ENCODE results near the gene CD209.
"Not testable (repeated sequence)": the region's sequence is repeated elsewhere in the genome, so short reads cannot be mapped to it uniquely, and the experiment has no call there.

The CD209 gene

GRCh38 chr19:7771072-7771471 lies 23.7 kb upstream of the CD209 start:
- H3K4me3 ChIP-seq (ENCODE audit: insufficient read depth, low read depth, low read length, poor library complexity, severe bottlenecking) = no peak overlapping the region
- H3K4me1 ChIP-seq (ENCODE audit: control insufficient read depth, insufficient read depth, low read length, poor library complexity, severe bottlenecking) = peaks cover 7% of the 10 kb centered on the region
- no peaks in the 10 kb centered on the region for H3K36me3 ChIP-seq (ENCODE audit: control insufficient read depth, insufficient read depth, low read length)
- no peak overlapping the region for H3K27ac ChIP-seq (ENCODE audit: insufficient read depth, low read length, poor library complexity, severe bottlenecking)
- H3K9me3 ChIP-seq (ENCODE audit: control insufficient read depth, low read length) = no peaks in the 10 kb centered on the region
- no peaks in the 10 kb centered on the region for H3K27me3 ChIP-seq (replicated peaks; ENCODE audit: control insufficient read depth, insufficient read depth, low read length, poor library complexity, severe bottlenecking)
- no peak for DNase-seq

GRCh38 chr19:7769171-7769570 lies 21.8 kb upstream of the CD209 start:
- no peaks in the 10 kb centered on the region for H3K27me3 ChIP-seq (replicated peaks; ENCODE audit: control insufficient read depth, insufficient read depth, low read length, poor library complexity, severe bottlenecking)
- H3K4me1 ChIP-seq (ENCODE audit: control insufficient read depth, insufficient read depth, low read length, poor library complexity, severe bottlenecking) = peaks cover 7% of the 10 kb centered on the region
- H3K36me3 ChIP-seq (ENCODE audit: control insufficient read depth, insufficient read depth, low read length) = no peaks in the 10 kb centered on the region
- H3K27ac ChIP-seq (ENCODE audit: insufficient read depth, low read length, poor library complexity, severe bottlenecking) = no peak overlapping the region
- no peak for DNase-seq
- H3K4me3 ChIP-seq (ENCODE audit: insufficient read depth, low read depth, low read length, poor library complexity, severe bottlenecking) = no peak overlapping the region
- H3K9me3 ChIP-seq (ENCODE audit: control insufficient read depth, low read length) = no peaks in the 10 kb centered on the region

GRCh38 chr19:7767487-7767886 lies 20.2 kb upstream of the CD209 start:
- Histone ChIP-seq H3K4me1 (ENCODE audit: control insufficient read depth, insufficient read depth, low read length, poor library complexity, severe bottlenecking) (peaks cover 4% of the 10 kb centered on the region), H3K9me3 (ENCODE audit: control insufficient read depth, low read length) (no peaks in the 10 kb centered on the region), H3K27me3 (replicated peaks; ENCODE audit: control insufficient read depth, insufficient read depth, low read length, poor library complexity, severe bottlenecking) (no peaks in the 10 kb centered on the region), H3K36me3 (ENCODE audit: control insufficient read depth, insufficient read depth, low read length) (no peaks in the 10 kb centered on the region), H3K4me3 (ENCODE audit: insufficient read depth, low read depth, low read length, poor library complexity, severe bottlenecking) (no peak overlapping the region), H3K27ac (ENCODE audit: insufficient read depth, low read length, poor library complexity, severe bottlenecking) (no peak overlapping the region)
- no peak for DNase-seq

GRCh38 chr19:7766535-7766934 lies 19.2 kb upstream of the CD209 start:
- no peak overlapping the region for H3K4me3 ChIP-seq (ENCODE audit: insufficient read depth, low read depth, low read length, poor library complexity, severe bottlenecking)

GRCh38 chr19:7765043-7765442 lies 17.7 kb upstream of the CD209 start:
- not testable (repeated sequence) for H3K36me3 ChIP-seq (ENCODE audit: control insufficient read depth, insufficient read depth, low read length); H3K27me3 ChIP-seq (replicated peaks; ENCODE audit: control insufficient read depth, insufficient read depth, low read length, poor library complexity, severe bottlenecking); H3K4me1 ChIP-seq (ENCODE audit: control insufficient read depth, insufficient read depth, low read length, poor library complexity, severe bottlenecking)

More at GRCh38 chr19:7766535-7766934, 19.2 kb upstream of the CD209 start:
- Histone ChIP-seq H3K36me3 (ENCODE audit: control insufficient read depth, insufficient read depth, low read length) (no peaks in the 10 kb centered on the region), H3K4me1 (ENCODE audit: control insufficient read depth, insufficient read depth, low read length, poor library complexity, severe bottlenecking) (no peaks in the 10 kb centered on the region), H3K9me3 (ENCODE audit: control insufficient read depth, low read length) (no peaks in the 10 kb centered on the region), H3K27me3 (replicated peaks; ENCODE audit: control insufficient read depth, insufficient read depth, low read length, poor library complexity, severe bottlenecking) (no peaks in the 10 kb centered on the region), H3K27ac (ENCODE audit: insufficient read depth, low read length, poor library complexity, severe bottlenecking) (no peak overlapping the region)
- DNase-seq = no peak

GRCh38 chr19:7764157-7764556 lies 16.8 kb upstream of the CD209 start:
- not testable (repeated sequence) for H3K27me3 ChIP-seq (replicated peaks; ENCODE audit: control insufficient read depth, insufficient read depth, low read length, poor library complexity, severe bottlenecking); H3K4me3 ChIP-seq (ENCODE audit: insufficient read depth, low read depth, low read length, poor library complexity, severe bottlenecking); H3K9me3 ChIP-seq (ENCODE audit: control insufficient read depth, low read length); H3K36me3 ChIP-seq (ENCODE audit: control insufficient read depth, insufficient read depth, low read length); H3K4me1 ChIP-seq (ENCODE audit: control insufficient read depth, insufficient read depth, low read length, poor library complexity, severe bottlenecking); DNase-seq; H3K27ac ChIP-seq (ENCODE audit: insufficient read depth, low read length, poor library complexity, severe bottlenecking)

More at GRCh38 chr19:7765043-7765442, 17.7 kb upstream of the CD209 start:
- not testable (repeated sequence) for H3K4me3 ChIP-seq (ENCODE audit: insufficient read depth, low read depth, low read length, poor library complexity, severe bottlenecking); H3K27ac ChIP-seq (ENCODE audit: insufficient read depth, low read length, poor library complexity, severe bottlenecking); H3K9me3 ChIP-seq (ENCODE audit: control insufficient read depth, low read length); DNase-seq

- Histone ChIP-seq H3K27ac (ENCODE audit: insufficient read depth, low read length, poor library complexity, severe bottlenecking) (no peak overlapping the region), H3K36me3 (ENCODE audit: control insufficient read depth, insufficient read depth, low read length) (no peaks in the 10 kb centered on the region), H3K27me3 (replicated peaks; ENCODE audit: control insufficient read depth, insufficient read depth, low read length, poor library complexity, severe bottlenecking) (no peaks in the 10 kb centered on the region), H3K4me1 (ENCODE audit: control insufficient read depth, insufficient read depth, low read length, poor library complexity, severe bottlenecking) (no peaks in the 10 kb centered on the region), H3K9me3 (ENCODE audit: control insufficient read depth, low read length) (peaks cover 9% of the 10 kb centered on the region), H3K4me3 (ENCODE audit: insufficient read depth, low read depth, low read length, poor library complexity, severe bottlenecking) (no peak overlapping the region)
- DNase-seq = no peak
These were observed 16.4 kb upstream of the CD209 start for GRCh38 chr19:7763696-7764095.

GRCh38 chr19:7762719-7763293 lies 15.5 kb upstream of the CD209 start, which contains the start of gene CLEC4M:
TSS of gene CLEC4M (plus strand) at chr19:7763243. CDS start at chr19:7763267, 24 bp downstream.
- no peak for DNase-seq
- H3K9me3 ChIP-seq (ENCODE audit: control insufficient read depth, low read length) = peaks cover 11% of the 10 kb centered on the region
- no peaks in the 10 kb centered on the region for H3K27me3 ChIP-seq (replicated peaks; ENCODE audit: control insufficient read depth, insufficient read depth, low read length, poor library complexity, severe bottlenecking)
- no peaks in the 10 kb centered on the region for H3K36me3 ChIP-seq (ENCODE audit: control insufficient read depth, insufficient read depth, low read length)
- no peak within 1 kb of the TSS for H3K27ac ChIP-seq (ENCODE audit: insufficient read depth, low read length, poor library complexity, severe bottlenecking)
- no peaks in the 10 kb centered on the region for H3K4me1 ChIP-seq (ENCODE audit: control insufficient read depth, insufficient read depth, low read length, poor library complexity, severe bottlenecking)
- H3K4me3 ChIP-seq (ENCODE audit: insufficient read depth, low read depth, low read length, poor library complexity, severe bottlenecking) = no peak within 1 kb of the TSS

- no peaks in the 10 kb centered on the region for H3K36me3 ChIP-seq (ENCODE audit: control insufficient read depth, insufficient read depth, low read length)
- H3K4me1 ChIP-seq (ENCODE audit: control insufficient read depth, insufficient read depth, low read length, poor library complexity, severe bottlenecking) = no peaks in the 10 kb centered on the region
- no peak overlapping the region for H3K4me3 ChIP-seq (ENCODE audit: insufficient read depth, low read depth, low read length, poor library complexity, severe bottlenecking)
- H3K27me3 ChIP-seq (replicated peaks; ENCODE audit: control insufficient read depth, insufficient read depth, low read length, poor library complexity, severe bottlenecking) = no peaks in the 10 kb centered on the region
- H3K27ac ChIP-seq (ENCODE audit: insufficient read depth, low read length, poor library complexity, severe bottlenecking) = no peak overlapping the region
- DNase-seq = no peak
- H3K9me3 ChIP-seq (ENCODE audit: control insufficient read depth, low read length) = peaks cover 11% of the 10 kb centered on the region
These were observed 11.8 kb upstream of the CD209 start for GRCh38 chr19:7759156-7759555.

GRCh38 chr19:7757358-7757757 lies 10.0 kb upstream of the CD209 start:
- Histone ChIP-seq H3K9me3 (ENCODE audit: control insufficient read depth, low read length) (peaks cover 11% of the 10 kb centered on the region), H3K27ac (ENCODE audit: insufficient read depth, low read length, poor library complexity, severe bottlenecking) (no peak overlapping the region), H3K4me3 (ENCODE audit: insufficient read depth, low read depth, low read length, poor library complexity, severe bottlenecking) (no peak overlapping the region), H3K36me3 (ENCODE audit: control insufficient read depth, insufficient read depth, low read length) (no peaks in the 10 kb centered on the region), H3K4me1 (ENCODE audit: control insufficient read depth, insufficient read depth, low read length, poor library complexity, severe bottlenecking) (no peaks in the 10 kb centered on the region), H3K27me3 (replicated peaks; ENCODE audit: control insufficient read depth, insufficient read depth, low read length, poor library complexity, severe bottlenecking) (no peaks in the 10 kb centered on the region)
- DNase-seq = no peak
